ENCODE results near the gene KRT84.

KRT84 gene

DNA sequence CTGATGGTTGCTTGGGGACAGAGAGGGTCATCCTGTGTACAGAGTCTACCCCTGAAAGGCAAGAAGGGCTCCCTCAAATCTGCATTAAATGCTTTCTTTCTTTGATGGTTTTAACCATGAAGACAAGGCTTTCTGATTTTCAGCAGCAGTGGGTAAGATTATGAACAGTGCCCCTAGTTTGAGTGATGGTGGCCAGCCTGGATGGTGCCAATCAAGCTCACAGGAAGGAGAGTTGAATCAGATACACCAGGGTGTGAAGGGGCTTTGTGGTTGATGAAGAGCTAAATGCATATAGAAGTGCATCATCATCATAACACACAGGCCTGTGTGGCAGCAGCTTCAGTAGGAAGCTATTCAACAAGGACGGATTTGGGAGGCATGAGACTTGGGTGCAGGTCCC lies 23.9 kb downstream of the KRT84 start:
- TF ChIP-seq POLR2AphosphoS5 (IDR thresholded peaks at IDR 0.05; ENCODE audit: low read depth, low read length) = no peak
- no peak for TF ChIP-seq TAF1 (IDR thresholded peaks at IDR 0.05; ENCODE audit: borderline replicate concordance, insufficient read depth, low read length)
- TF ChIP-seq FOXP2 (optimal IDR thresholded peaks at IDR 0.05; ENCODE audit: borderline replicate concordance, extremely low read depth, extremely low read length, insufficient read depth) = no peak
- no peak for TF ChIP-seq REST (IDR thresholded peaks at IDR 0.05; ENCODE audit: insufficient read depth in 1 of 2, low read depth in 2 of 2, low read length in 2 of 2)
- TF ChIP-seq SIN3A (IDR thresholded peaks at IDR 0.05; ENCODE audit: borderline replicate concordance, insufficient read depth, low read length) = no peak

DNA sequence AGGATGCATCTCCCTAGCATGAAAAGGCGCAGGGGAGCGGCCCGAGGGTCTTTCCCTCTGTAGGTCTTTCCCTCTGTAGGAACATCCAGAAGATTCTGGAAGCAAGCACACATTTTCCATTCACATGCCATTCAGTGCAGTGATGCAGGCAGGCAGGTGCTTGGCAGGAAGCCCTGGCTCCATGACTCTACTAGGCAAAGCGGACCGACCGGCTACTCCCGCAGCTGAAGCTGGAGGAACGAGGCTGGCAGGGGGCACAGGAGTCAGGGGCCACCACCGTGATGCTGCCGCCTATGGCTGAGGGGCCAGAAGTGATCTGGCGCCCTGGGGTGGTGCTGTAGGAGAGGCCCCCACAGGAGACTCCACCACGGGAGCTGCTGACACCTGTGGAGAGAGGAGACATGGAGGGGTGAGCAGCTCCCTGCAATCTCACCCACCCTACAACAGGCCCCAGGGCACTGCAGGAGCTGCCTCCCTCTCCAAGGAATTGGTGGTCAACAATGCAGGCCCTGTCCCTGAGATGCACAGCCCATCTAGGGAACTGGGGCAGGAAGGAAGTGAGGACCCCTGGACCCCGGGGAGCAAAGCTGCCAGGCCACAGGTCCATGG lies 24.7 kb downstream of the KRT84 start:
- TF ChIP-seq SIN3A (IDR thresholded peaks at IDR 0.05; ENCODE audit: borderline replicate concordance, insufficient read depth, low read length) = no peak

DNA sequence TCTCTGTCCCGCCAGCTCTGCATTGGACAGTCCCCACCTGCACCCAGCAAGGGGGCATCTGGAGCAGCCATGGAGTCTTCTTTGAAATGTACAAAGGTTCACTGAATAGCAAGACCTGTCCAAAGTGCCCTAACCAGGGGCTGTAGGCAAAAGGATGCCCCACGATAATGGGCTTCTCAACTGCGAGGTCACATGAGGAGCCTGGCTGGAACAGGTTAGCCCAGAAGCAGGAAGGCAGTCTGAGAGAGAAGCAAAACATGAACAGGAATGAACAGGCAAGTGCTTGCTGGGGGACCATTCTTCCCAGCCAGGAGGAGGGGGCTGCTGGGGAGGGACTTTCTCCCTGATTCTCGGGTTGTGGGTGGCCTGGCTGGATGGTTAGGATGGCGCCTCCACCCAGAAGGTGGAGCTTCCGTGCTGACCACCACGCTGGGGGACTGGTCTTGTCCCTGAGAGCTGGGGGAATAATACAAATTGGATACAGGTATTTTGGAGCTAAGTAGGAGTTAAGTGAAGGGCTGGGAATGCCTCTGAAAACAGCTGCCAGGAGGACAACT lies 25.3 kb downstream of the KRT84 start:
- no peak for TF ChIP-seq TAF1 (IDR thresholded peaks at IDR 0.05; ENCODE audit: borderline replicate concordance, insufficient read depth, low read length)

GRCh38 chr12:52359621-52360061 lies 25.8 kb downstream of the KRT84 start:
- TF ChIP-seq TAF1 (IDR thresholded peaks at IDR 0.05; ENCODE audit: borderline replicate concordance, insufficient read depth, low read length) (no peak), FOXP2 (optimal IDR thresholded peaks at IDR 0.05; ENCODE audit: borderline replicate concordance, extremely low read depth, extremely low read length, insufficient read depth) (no peak), REST (IDR thresholded peaks at IDR 0.05; ENCODE audit: insufficient read depth in 1 of 2, low read depth in 2 of 2, low read length in 2 of 2) (no peak), POLR2AphosphoS5 (IDR thresholded peaks at IDR 0.05; ENCODE audit: low read depth, low read length) (no peak)

GRCh38 chr12:52358575-52359350 lies 26.7 kb downstream of the KRT84 start:
- no peak for TF ChIP-seq REST (IDR thresholded peaks at IDR 0.05; ENCODE audit: insufficient read depth in 1 of 2, low read depth in 2 of 2, low read length in 2 of 2)
- no peak for TF ChIP-seq SIN3A (IDR thresholded peaks at IDR 0.05; ENCODE audit: borderline replicate concordance, insufficient read depth, low read length)
- TF ChIP-seq POLR2AphosphoS5 (IDR thresholded peaks at IDR 0.05; ENCODE audit: low read depth, low read length) = no peak
- TF ChIP-seq FOXP2 (optimal IDR thresholded peaks at IDR 0.05; ENCODE audit: borderline replicate concordance, extremely low read depth, extremely low read length, insufficient read depth) = no peak
- no peak for TF ChIP-seq TAF1 (IDR thresholded peaks at IDR 0.05; ENCODE audit: borderline replicate concordance, insufficient read depth, low read length)

Data from PFSK-1 (cell line).